Upper lobe of right lung (tissue), 1 donor: ENCODE measurements around the gene FARSA. TPM values are rescaled to one million over a fixed set of nuclear protein-coding genes. Genes with fewer than 3 reads are reported as not detected.

ENCODE experiments used
- ATAC-seq: fragments of 200-7000 bp; cut with Tn5 transposase; one replicate; pipeline ENCODE4 v1.9.1; 2020; ENCODE audit warnings: mild to moderate bottlenecking, moderate library complexity
- DNase-seq: peaks from one replicate; pipeline ENCODE4 v3.0.0-alpha.2; 2020
- H3K27ac ChIP-seq: fragments of 200-600 bp; one replicate; pipeline ENCODE4 v1.8.0; 2022
- H3K27me3 ChIP-seq: fragments of 200-600 bp; one replicate; pipeline ENCODE4 v1.8.0; 2022; ENCODE audit warnings: mild to moderate bottlenecking
- H3K36me3 ChIP-seq: fragments of 200-600 bp; one replicate; pipeline ENCODE4 v1.8.0; 2022
- H3K4me1 ChIP-seq: fragments of 200-600 bp; one replicate; pipeline ENCODE4 v1.8.0; 2022
- H3K4me3 ChIP-seq: fragments of 200-600 bp; one replicate; pipeline ENCODE4 v1.8.0; 2022; ENCODE audit warnings: mild to moderate bottlenecking
- H3K9me3 ChIP-seq: fragments of 200-600 bp; one replicate; pipeline ENCODE4 v1.8.0; 2022
- intact Hi-C: fragments of 100-400 bp; cut with DNase I; formaldehyde crosslinking; loops from one replicate; pipeline ENCODE4 v1.11.0; 2022
- total RNA-seq: library from RNA; stranded (reverse); fragmentation: NEBNext Ultra II Directional; extraction: Animal tissue kit (Norgen Biotek cat#: 25700); gene quantifications from one replicate; pipeline ENCODE4 v1.2.1, GENCODE V29; 2021
- TF ChIP-seq, protein P1 (sequence below): fragments of 200-600 bp; IDR thresholded peaks from one replicate; pipeline ENCODE4 v1.8.0; 2022; ENCODE audit warnings: antibody characterized with exemption
- donor health status: DM: no; HTN: yes; CAD: no; lungs with severe emphysema.

FARSA gene
- total RNA-seq, 1 donor from 2014 or later, result 39.5 TPM

DNA sequence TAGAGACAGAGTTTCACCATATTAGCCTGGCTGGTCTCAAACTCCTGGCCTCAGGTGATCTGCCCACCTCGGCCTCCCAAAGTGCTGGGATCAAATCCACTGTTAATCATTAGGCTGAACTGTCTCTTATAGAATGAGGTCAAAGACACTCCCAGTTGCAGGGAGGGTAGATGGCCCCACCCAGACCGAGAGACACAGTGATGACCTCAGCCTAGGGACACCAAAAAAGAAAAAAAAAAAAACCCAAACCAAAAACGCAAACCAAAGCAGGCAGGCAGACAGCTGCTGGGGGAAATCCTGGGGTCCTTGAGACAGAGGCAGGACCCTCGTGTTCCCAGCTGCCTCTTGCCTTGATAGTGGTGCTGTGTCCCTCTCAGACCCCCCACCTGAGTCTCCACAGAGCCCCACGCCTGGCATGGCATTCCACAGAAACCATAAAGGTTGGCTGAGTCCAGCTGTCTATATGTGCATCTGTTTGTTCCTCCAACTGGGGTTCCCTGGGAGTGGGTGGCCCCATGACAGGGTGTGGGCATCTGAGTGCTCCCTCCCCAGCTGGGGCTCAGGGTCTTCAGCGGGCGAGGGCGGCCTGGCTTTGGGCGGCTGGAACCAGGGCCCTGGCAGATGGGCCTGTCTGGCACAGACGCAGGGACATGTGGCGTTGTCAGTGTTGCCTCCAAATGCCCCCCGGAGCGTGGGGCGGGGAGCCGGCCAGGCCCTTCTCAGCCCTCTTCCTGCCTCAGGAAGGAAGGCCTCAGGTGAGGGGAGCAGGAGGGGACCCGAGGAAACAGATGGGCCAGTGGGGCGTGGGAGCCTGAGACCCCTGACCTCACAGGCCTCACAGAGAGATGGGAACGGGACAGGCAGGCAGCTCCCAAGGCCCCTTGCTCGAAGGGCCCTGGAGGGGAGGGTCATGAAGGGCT lies 41.0 kb upstream of the FARSA start:
- intact Hi-C loops, result loop anchor here (10.0 kb wide), 2 partner anchors 120 to 290 kb away; no protein-coding TSS in a partner anchor
- H3K4me3 ChIP-seq, result no peak overlapping the region
- no peak overlapping the region for H3K27ac ChIP-seq
- H3K27me3 ChIP-seq, result no peaks in the 10 kb centered on the region
- no peaks in the 10 kb centered on the region for H3K9me3 ChIP-seq
- TF ChIP-seq, protein P1, sequence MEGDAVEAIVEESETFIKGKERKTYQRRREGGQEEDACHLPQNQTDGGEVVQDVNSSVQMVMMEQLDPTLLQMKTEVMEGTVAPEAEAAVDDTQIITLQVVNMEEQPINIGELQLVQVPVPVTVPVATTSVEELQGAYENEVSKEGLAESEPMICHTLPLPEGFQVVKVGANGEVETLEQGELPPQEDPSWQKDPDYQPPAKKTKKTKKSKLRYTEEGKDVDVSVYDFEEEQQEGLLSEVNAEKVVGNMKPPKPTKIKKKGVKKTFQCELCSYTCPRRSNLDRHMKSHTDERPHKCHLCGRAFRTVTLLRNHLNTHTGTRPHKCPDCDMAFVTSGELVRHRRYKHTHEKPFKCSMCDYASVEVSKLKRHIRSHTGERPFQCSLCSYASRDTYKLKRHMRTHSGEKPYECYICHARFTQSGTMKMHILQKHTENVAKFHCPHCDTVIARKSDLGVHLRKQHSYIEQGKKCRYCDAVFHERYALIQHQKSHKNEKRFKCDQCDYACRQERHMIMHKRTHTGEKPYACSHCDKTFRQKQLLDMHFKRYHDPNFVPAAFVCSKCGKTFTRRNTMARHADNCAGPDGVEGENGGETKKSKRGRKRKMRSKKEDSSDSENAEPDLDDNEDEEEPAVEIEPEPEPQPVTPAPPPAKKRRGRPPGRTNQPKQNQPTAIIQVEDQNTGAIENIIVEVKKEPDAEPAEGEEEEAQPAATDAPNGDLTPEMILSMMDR, result no peak
- DNase-seq (no peak), ATAC-seq (no peak)
- H3K4me1 ChIP-seq, result no peaks in the 10 kb centered on the region
- no peaks in the 10 kb centered on the region for H3K36me3 ChIP-seq

DNA sequence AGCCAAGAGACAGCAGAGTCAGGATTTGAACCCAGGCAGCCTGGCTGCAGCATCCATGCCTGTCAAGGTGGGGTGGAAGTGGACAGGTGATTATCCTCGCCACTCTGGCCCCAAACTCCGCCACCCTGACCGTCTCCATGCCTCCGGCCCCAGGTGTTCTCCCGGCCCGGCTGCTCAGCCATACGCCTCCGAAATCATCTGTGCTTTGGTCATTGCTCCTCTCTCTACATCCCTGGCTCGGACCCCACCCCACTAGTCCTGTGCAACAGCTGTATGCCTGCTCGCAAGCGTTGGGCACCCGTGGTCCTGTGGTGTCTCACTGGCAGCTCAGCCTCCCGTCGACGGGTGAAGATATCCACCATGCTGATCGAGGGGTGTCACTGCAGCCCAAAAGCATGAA lies 39.7 kb upstream of the FARSA start:
- Histone ChIP-seq H3K36me3 (no peaks in the 10 kb centered on the region), H3K4me1 (no peaks in the 10 kb centered on the region), H3K9me3 (no peaks in the 10 kb centered on the region), H3K27me3 (no peaks in the 10 kb centered on the region), H3K27ac (no peak overlapping the region), H3K4me3 (no peak overlapping the region)
- DNase-seq (no peak), ATAC-seq (no peak)
- intact Hi-C loops, result loop anchor here (10.0 kb wide), 2 partner anchors 122 to 292 kb away; no protein-coding TSS in a partner anchor
- TF ChIP-seq, protein P1, result no peak

DNA sequence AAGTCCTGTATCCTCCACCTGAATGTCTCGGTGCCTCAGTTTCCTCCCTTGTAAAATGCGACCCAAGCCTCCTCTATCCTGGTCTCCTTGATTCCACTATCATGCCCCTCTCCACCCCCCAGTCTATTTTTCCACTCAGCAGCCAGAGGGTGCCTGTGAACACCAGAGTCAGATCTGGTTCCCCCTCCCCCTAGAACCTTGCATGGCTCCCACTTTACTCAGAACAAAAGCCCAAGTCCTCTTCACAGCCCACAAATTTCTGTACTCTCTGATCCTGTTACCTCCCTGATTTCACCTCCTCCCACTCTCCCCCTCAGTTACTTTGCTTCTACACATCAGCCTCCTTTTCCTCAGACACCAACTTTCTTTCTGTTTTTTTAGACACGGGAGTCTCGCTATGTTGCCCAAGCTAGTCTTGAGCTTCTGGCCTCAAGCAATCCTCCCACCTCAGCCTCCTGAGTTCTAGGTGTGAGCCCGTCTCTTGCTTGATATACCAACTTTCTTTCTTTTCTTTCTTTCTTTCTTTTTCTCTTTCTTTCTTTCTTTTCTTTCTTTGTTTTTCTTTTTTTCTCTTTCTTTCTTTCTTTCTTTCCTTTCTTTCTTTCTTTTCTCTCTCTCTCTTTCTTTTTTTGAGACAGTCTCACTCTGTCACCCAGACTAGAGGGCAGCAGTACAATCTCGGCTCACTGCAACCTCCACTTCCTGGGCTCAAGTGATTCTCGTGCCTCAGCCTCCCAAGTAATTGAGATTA lies 36.7 kb upstream of the FARSA start:
- TF ChIP-seq, protein P1, result no peak
- Histone ChIP-seq H3K4me1 (no peaks in the 10 kb centered on the region), H3K27me3 (no peaks in the 10 kb centered on the region), H3K27ac (no peak overlapping the region), H3K36me3 (no peaks in the 10 kb centered on the region), H3K4me3 (no peak overlapping the region), H3K9me3 (no peaks in the 10 kb centered on the region)
- ATAC-seq, result no peak
- intact Hi-C loops, result loop anchor here (10.0 kb wide), 2 partner anchors 125 to 295 kb away; no protein-coding TSS in a partner anchor
- DNase-seq, result no peak

DNA sequence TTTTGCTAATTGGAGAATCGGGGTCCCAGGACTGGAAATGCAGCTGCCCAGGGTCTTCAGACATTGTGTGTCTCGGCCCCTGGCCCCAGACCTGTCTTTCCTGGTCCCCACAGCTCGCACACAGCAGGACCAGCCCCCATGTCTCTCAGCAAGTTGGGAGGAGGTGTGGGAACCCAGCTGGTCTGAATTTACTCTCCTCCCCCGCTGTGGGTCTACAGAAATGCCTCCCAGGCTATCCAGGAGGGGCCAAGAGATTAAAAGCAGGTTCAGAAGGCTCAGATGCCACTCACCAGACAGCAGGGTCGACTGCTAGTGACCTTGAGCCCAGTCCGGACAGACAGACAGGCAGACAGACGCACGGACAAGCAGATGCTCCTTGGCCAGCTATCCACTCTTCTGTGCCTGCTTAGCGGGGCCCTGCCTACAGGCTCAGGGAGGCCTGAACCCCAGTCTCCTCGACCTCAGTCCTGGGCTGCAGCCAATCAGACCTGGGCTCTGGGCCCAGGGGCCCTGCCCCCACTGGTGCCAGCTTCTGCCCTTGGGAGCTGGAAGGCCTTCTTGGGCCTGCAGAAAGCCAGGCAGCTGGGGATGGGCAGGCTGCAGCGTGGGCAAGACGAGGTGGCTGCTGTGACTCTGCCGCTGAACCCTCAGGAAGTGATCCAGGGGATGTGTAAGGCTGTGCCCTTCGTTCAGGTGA lies 35.9 kb upstream of the FARSA start, which contains the start of gene DAND5:
Gene DAND5 (plus strand): TSS at position 285 of the 697 bp plus-strand sequence. CDS start 85 bp downstream, at position 370.
- H3K4me3 ChIP-seq, result no peak within 1 kb of the TSS
- H3K9me3 ChIP-seq, result no peaks in the 10 kb centered on the region
- TF ChIP-seq, protein P1, result no peak
- DNase-seq, result no peak
- no peaks in the 10 kb centered on the region for H3K36me3 ChIP-seq
- intact Hi-C loops, result no loop called here
- H3K4me1 ChIP-seq, result no peaks in the 10 kb centered on the region
- no peak within 1 kb of the TSS for H3K27ac ChIP-seq
- no peak for ATAC-seq
- no peaks in the 10 kb centered on the region for H3K27me3 ChIP-seq

DNA sequence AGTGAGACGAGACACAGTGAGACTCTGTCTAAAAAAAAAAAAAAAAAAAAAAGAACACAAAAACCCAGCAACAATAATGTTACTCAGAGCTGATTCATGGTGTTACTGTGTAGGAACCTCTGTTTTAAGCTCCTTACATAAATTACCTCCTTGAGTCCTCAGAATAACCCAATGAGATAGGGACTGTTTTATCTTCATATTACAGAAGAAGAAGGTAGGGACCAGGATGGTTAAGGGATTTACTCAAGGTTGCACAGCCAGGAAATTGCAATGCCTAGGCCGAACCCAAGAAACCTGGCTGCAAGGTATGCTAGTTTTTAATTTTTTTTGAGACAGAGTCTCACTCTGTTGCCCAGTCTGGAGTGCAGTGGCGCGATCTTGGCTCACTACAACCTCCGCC lies 34.4 kb upstream of the FARSA start:
- Histone ChIP-seq H3K9me3 (no peaks in the 10 kb centered on the region), H3K36me3 (no peaks in the 10 kb centered on the region), H3K4me3 (no peak overlapping the region), H3K4me1 (no peaks in the 10 kb centered on the region), H3K27ac (no peak overlapping the region), H3K27me3 (no peaks in the 10 kb centered on the region)
- ATAC-seq (no peak), DNase-seq (no peak)
- TF ChIP-seq, protein P1, result no peak
- intact Hi-C loops, result no loop called here
